Measurements from ENCODE around the gene SYT7.

SYT7 gene

DNA sequence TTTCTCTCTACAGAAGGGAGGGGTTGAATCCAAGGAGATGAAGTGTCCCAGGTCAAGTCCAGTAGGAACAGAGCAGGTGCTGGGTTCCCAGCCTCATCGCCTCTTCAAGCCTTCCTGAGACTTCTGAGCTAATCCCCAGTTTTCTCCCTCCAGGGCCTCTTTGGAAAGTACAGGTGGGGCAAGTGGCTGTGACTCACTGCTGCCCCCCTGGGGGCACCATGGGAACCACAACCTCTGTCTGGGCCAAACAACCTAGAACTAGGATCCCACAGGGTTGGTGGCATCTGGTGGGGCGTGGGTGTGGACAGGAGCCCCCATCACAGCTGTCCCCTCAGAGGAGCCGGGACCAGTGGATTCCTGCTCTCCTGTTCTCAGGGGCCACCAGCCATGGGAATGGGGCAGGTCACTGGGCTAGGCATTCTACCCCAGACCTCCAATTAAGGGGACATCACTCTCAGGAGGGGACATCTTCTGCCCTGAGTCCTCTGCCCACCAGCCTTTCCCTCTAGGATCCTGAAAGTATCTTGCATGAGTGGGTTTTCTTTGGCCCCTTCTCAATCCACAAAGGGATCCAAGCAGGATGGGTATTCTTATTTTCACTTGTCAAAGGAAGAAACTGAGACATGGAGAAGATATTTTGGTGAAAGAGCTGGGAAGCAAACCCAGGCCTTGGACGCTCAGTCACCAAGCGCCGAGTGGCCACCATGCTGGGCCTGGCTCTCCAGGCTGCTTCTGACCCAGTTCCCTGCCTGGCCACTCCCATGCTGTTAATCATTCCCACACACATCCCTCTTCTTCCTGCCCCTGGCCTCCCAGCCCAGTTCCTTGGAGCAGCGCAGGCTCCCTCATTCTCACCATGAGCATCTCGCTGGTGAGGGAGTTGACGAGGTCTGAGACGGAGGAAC lies 48.5 kb downstream of the SYT7 start:
- peak; percentile 75 for TF ChIP-seq CTCF (IDR thresholded peaks at IDR 0.05; ENCODE audit: insufficient read depth, missing control alignments)
- FAIRE-seq: no peak
- peak; percentile 86 for DNase-seq (ENCODE audit: insufficient read length, low spot score)

- DNase-seq (ENCODE audit: insufficient read length, low spot score): no peak
Observed at GRCh38 chr11:61531044-61531443, 49.8 kb downstream of the SYT7 start.

GRCh38 chr11:61529537-61530225 lies 51.2 kb downstream of the SYT7 start:
- no peak for TF ChIP-seq CTCF (IDR thresholded peaks at IDR 0.05; ENCODE audit: insufficient read depth, missing control alignments)
- no peak for DNase-seq (ENCODE audit: insufficient read length, low spot score)
- FAIRE-seq: no peak

More at GRCh38 chr11:61531044-61531443, 49.8 kb downstream of the SYT7 start:
- FAIRE-seq: no peak
- TF ChIP-seq CTCF (IDR thresholded peaks at IDR 0.05; ENCODE audit: insufficient read depth, missing control alignments): no peak

GRCh38 chr11:61528114-61528513 lies 52.8 kb downstream of the SYT7 start:
- no peak for TF ChIP-seq CTCF (IDR thresholded peaks at IDR 0.05; ENCODE audit: insufficient read depth, missing control alignments)
- FAIRE-seq (no peak), DNase-seq (ENCODE audit: insufficient read length, low spot score) (no peak)

DNA sequence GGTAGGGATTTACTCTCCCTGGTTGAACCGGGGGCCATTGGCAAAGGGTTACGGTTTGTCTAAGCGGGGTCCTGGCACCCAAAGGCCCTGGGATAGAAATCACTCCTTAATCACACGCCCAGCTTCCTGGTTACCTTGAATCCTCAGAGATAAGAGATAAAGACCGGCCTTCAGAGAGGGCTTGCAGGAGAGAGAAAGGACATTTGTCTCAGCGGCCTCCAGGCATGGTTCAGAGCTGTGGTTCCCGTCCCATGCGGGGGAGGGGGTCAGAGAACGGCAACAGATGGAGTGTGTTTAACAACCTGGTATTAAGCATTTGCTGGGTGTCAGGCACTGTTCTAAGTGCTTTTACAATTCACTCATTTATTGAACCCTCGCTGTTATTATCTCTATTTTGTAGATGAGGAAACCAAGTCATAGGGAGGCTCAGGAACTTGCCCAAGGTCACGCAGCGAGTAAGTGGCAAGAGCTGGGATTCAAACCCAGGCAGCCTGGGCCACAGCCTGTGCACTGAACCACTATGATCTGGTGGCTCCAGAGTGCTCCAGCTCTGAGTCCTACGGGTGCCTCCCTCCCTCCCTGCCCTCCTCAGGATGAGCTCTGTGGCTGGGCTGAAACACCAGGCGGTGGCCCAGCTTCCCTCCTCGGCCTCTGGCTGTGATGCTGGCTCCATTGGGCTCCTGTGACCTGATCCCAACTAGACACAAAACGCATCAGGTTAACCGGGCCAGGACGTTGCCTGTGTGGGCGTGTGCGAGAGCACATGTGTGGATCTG lies 53.7 kb downstream of the SYT7 start:
- no peak for FAIRE-seq
- no peak for TF ChIP-seq CTCF (IDR thresholded peaks at IDR 0.05; ENCODE audit: insufficient read depth, missing control alignments)
- no peak for DNase-seq (ENCODE audit: insufficient read length, low spot score)

DNA sequence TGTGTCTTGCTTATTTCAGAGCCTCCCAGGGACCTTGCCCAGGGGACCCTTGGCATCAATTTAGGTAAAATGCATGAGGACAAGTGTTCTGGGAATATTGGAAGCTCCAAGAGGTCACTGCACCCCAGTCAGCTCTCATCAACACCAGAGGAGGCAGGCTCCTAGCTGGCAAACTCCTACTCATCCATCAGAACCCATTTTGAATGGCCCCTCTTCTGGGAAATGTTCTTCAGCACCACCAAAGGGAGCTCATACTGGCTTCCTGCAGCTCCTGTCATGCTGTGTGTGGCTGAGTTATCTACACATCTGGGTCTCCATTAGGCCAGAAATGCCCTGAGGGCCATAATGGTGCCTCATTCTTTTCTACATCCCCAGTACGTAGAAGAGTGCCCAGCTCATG lies 54.6 kb downstream of the SYT7 start:
- FAIRE-seq: no peak
- DNase-seq (ENCODE audit: insufficient read length, low spot score): no peak

More for the DNA sequence above, 54.6 kb downstream of the SYT7 start:
- no peak for TF ChIP-seq CTCF (IDR thresholded peaks at IDR 0.05; ENCODE audit: insufficient read depth, missing control alignments)

All from D721Med (cell line).